Measurements from ENCODE around the gene OTUD7B.

DNA sequence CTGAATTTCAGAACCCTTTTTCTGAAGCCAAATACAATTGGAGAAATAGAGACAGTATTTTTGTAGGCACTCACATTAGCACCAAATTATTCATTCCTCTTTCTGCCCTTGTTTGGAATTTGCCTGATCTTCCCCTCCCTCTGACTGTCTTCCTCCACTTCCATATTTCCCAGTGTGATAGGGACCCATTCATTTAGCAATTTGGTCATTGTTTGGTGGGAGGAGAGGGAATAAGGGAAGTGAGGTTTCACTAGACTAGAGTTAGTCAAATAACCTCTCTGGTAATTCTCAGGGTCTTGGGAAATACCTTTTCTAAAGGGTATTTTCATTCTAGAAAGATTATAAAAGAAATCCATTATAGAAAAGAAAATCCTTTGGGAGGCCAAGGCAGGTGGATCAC, 42.9 kb downstream of the OTUD7B start:
- TF ChIP-seq CTCF (IDR thresholded peaks at IDR 0.05) (no peak), EZH2 (IDR thresholded peaks at IDR 0.05; ENCODE audit: borderline replicate concordance, insufficient read depth, low read depth, low read length, poor library complexity, severe bottlenecking) (no peak)

Measured in B cell (primary cell).